Uterus (tissue), 2 donors: Measurements from ENCODE around the gene CTSV.

ENCODE experiments used
- POLR2A ChIP-seq, 2 donors: fragments of 450-650 bp; IDR thresholded peaks; one replicate each; pipeline ENCODE4 v1.6.1; 2016; ENCODE audit warnings: antibody characterized with exemption in 2 of 2, mild to moderate bottlenecking in 1 of 2, moderate library complexity in 1 of 2
- TF ChIP-seq, protein P1 (sequence below), 4 experiments: fragments of 200-600 bp in 2 of 4; fragments of 450-650 bp in 2 of 4; sonication (generic) in 2 of 4; IDR thresholded peaks; one replicate each; pipeline ENCODE4 v1.5.1; 2016 to 2019; ENCODE audit warnings: antibody characterized with exemption in 4 of 4, mild to moderate bottlenecking in 2 of 4, moderate library complexity in 1 of 4

- TF ChIP-seq, protein P1, sequence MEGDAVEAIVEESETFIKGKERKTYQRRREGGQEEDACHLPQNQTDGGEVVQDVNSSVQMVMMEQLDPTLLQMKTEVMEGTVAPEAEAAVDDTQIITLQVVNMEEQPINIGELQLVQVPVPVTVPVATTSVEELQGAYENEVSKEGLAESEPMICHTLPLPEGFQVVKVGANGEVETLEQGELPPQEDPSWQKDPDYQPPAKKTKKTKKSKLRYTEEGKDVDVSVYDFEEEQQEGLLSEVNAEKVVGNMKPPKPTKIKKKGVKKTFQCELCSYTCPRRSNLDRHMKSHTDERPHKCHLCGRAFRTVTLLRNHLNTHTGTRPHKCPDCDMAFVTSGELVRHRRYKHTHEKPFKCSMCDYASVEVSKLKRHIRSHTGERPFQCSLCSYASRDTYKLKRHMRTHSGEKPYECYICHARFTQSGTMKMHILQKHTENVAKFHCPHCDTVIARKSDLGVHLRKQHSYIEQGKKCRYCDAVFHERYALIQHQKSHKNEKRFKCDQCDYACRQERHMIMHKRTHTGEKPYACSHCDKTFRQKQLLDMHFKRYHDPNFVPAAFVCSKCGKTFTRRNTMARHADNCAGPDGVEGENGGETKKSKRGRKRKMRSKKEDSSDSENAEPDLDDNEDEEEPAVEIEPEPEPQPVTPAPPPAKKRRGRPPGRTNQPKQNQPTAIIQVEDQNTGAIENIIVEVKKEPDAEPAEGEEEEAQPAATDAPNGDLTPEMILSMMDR (IDR thresholded peaks at IDR 0.05) = no peak
- TF ChIP-seq POLR2A (IDR thresholded peaks at IDR 0.05) = no peak
These were observed 20.7 kb upstream of the CTSV start for GRCh38 chr9:97059626-97060025.
